H1 (cell line): ENCODE results near the gene CRYGD. TPM values are rescaled to one million over a fixed set of nuclear protein-coding genes. Genes with fewer than 3 reads are reported as not detected.

ENCODE experiments used
- JUND ChIP-seq: IDR thresholded peaks from 2 replicates; pipeline ENCODE4 v1.6.1; 2011; ENCODE audit warnings: mild to moderate bottlenecking, improper control_type of control experiment, low read length
- NRF1 ChIP-seq: IDR thresholded peaks from 2 replicates; pipeline ENCODE4 v1.6.1; 2011; ENCODE audit warnings: mild to moderate bottlenecking, low read depth, low read length, improper control_type of control experiment
- polyA plus RNA-seq, 7 experiments: library from polyadenylated mRNA; depleted of rRNA in 3 of 7; stranded (reverse) in 5 of 7; unstranded in 2 of 7; fragments of >200 nt in 5 of 7; fragments of 200-250 nt in 2 of 7; gene quantifications; 1 replicate in 5 of 7; 2 replicates in 1 of 7; 4 replicates in 1 of 7; pipeline versions ENCODE4 v1.2.1 to v1.2.3, GENCODE V29; 2011 to 2013; ENCODE audit warnings: missing spikeins in 2 of 7, mixed read lengths in 2 of 7
- total RNA-seq: library from RNA; stranded (reverse); fragmentation: NEBNext Ultra II Directional; extraction: Animal tissue kit (Norgen Biotek cat#: 25700); gene quantifications from 2 replicates; pipeline ENCODE4 v1.2.1, GENCODE V29; 2021

The CRYGD gene
- total and polyA plus RNA-seq, 2 of the 8 experiments (the other 6 are each of a cell fraction or from before 2014, with no cell fraction given) = 2.9 to 7.1 TPM

GRCh38 chr2:208074610-208075356 is 49.5 kb downstream of the CRYGD start (continued):
- TF ChIP-seq NRF1 (no peak), JUND (no peak)
